MG63 (cell line): ENCODE data around the gene HOXC4. TPM values are rescaled to one million over a fixed set of nuclear protein-coding genes. Genes with fewer than 3 reads are reported as not detected.
"Not testable (repeated sequence)": the region's sequence is repeated elsewhere in the genome, so short reads cannot be mapped to it uniquely, and the experiment has no call there.

Experiments used
- DNase-seq: peaks from one replicate; pipeline ENCODE4 v3.0.0-alpha.2; 2020
- H3K27me3 ChIP-seq: fragments of 250-450 bp; sonication (Bioruptor Pico); 2 replicates; pipeline ENCODE4 v1.5.1; 2020; ENCODE audit warnings: mild to moderate bottlenecking, moderate library complexity
- H3K36me3 ChIP-seq: fragments of 250-450 bp; sonication (Bioruptor Pico); 2 replicates; pipeline ENCODE4 v1.5.1; 2020; ENCODE audit warnings: mild to moderate bottlenecking, moderate library complexity
- H3K4me3 ChIP-seq: fragments of 250-450 bp; sonication (Bioruptor Pico); 2 replicates; pipeline ENCODE4 v1.5.1; 2020; ENCODE audit warnings: mild to moderate bottlenecking, moderate library complexity
- H3K9me3 ChIP-seq: fragments of 250-450 bp; sonication (Bioruptor Pico); 2 replicates; pipeline ENCODE4 v1.5.1; 2020; ENCODE audit warnings: mild to moderate bottlenecking, moderate library complexity
- total RNA-seq: library from RNA; depleted of rRNA; stranded (reverse); fragments of >200 nt; shearing (Covaris generic); gene quantifications from 2 replicates; pipeline ENCODE4 v1.2.3, GENCODE V29; 2014; ENCODE audit warnings: low replicate concordance

Gene HOXC4
- total RNA-seq, 1 experiment from 2014 or later, result 2.3 TPM

DNA sequence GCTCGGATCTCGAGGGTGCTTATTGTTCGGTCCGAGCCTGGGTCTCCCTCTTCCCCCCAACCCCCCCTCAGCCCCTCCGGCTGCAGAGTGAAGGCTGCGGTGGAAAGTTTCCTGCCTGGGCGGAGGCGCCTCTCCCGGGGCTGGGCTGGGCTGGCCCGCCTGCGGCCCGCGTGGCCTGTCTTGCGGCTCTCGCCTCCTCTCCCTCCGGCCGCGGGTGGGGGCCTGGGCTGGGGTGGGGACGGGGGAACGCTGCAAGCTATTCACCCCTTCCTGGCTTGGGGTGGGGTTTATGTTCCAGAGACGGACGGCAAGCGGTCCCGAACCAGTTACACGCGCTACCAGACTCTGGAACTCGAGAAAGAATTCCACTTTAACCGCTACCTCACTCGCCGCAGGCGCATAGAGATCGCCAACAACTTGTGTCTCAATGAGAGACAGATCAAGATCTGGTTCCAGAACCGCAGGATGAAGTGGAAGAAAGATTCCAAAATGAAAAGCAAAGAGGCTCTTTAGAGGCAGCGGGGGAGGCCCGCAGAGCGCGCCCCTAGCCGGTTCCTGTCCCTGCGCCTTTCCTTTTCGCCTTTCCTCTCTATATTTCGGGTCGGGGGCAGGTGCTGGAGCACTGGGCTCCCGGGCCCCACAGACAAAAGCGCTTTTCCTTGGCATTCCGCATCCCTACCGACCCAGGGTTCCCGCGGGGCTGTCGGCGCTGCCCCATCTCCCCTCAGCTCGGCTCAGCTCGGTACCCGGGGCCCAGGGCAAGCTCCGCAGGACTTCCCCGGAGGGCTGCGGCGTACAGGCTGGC, 19.5 kb upstream of the HOXC4 start:
- no peak for DNase-seq
- H3K4me3 ChIP-seq, result no peak overlapping the region
- no peaks in the 10 kb centered on the region for H3K9me3 ChIP-seq
- H3K36me3 ChIP-seq, result peaks cover 37% of the 10 kb centered on the region
- H3K27me3 ChIP-seq, result no peaks in the 10 kb centered on the region

DNA sequence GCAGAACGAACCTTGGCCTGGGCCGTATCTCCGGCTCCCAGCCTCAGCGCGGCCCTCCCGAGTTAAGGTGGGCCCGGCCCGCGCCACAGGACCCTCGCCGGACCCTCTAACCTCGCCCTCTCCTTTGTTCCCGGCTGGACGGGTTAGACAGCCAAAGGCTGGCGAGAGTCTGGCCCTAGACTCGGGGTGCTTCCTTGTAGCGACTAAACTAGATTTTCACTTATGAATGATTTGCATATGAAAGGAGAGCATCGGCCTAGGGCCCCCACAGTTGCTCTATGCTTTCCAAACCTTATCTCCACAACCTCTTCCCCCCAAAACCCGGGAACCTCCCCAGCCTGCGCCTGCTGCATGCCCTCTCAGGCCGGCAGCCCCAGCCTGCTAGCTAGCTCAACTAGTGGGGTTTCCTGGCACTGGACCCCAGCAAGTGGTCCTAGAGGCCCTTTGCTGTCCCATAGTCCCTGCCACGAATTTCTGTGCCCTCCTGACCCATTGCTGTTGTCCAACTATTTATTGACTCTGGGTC, 18.8 kb upstream of the HOXC4 start:
- H3K9me3 ChIP-seq, result no peaks in the 10 kb centered on the region
- H3K4me3 ChIP-seq, result no peak overlapping the region
- H3K36me3 ChIP-seq, result peaks cover 32% of the 10 kb centered on the region
- no peaks in the 10 kb centered on the region for H3K27me3 ChIP-seq
- no peak for DNase-seq

DNA sequence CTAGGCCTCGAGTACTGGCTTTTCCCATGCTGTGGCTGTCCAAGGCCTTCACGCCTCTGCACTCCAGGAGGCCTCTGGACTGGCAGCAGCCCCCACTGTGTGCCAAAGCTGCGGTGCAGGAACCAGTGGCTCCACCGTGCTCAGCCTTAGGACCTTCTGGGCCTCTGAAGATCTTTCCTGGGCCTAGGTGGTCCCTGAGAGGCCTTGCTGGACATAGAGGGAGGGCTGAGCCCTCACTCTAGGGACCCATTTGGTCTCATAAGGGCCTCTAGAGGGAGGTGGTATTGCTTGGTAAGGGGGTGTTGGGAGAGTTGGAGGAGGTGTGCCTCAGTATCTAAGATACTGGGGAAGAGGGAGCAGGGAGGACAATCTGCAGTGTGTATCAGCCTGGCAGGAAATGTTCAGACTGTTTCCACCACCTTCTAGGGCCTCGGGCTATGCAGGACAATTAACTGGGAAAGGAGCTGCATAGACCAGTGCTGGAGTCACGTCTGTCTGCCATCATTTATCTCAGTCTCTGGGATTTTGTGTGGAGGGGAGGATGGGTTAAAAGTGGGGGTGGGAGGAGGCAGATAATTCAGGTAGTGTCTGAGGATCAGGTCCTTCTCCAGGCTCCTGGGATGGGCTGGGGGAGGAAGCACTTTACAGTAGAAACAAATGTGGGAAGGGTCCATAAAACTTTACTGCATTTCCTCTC, 17.9 kb upstream of the HOXC4 start:
- no peak for DNase-seq
- no peaks in the 10 kb centered on the region for H3K9me3 ChIP-seq
- H3K27me3 ChIP-seq, result no peaks in the 10 kb centered on the region
- no peak overlapping the region for H3K4me3 ChIP-seq
- H3K36me3 ChIP-seq, result peaks cover 26% of the 10 kb centered on the region

DNA sequence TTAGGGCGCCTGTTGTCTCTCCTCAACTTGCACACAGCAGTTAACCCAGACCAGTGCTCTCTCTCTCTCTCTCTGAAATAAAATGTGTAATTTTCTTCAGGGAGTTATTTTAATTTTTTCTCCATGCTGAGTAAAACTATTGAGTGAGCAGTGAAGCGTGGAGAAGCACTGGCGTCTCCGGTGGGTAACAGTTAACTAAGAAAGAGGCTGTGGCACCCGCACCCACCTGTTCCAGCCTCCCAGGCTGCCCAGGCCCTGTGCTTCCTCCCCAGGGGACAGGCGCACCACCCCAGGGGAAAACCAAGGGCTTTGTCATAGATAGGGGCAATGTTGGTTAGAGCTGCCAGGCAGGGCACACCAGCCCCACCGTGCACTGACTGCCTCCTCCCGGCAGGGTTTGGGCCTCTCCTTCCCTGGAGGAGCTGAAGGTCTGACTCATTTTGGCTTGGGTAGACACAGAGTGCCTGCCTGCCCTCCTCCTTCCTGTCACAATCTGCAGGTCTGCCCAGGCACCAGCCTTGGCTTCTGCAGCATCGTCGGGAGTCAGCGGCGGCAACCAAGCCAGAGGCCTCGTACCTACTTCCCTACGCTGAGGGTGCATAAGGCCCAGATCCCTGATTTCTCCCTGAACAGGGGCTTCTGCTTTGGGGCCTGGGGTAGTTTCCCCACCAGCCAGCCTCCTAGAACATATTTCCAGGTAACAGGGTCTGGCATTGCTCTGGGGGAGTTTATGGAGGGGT, 16.8 kb upstream of the HOXC4 start:
- no peaks in the 10 kb centered on the region for H3K9me3 ChIP-seq
- H3K27me3 ChIP-seq, result no peaks in the 10 kb centered on the region
- no peak overlapping the region for H3K4me3 ChIP-seq
- peaks cover 17% of the 10 kb centered on the region for H3K36me3 ChIP-seq
- peak; percentile 84 for DNase-seq

DNA sequence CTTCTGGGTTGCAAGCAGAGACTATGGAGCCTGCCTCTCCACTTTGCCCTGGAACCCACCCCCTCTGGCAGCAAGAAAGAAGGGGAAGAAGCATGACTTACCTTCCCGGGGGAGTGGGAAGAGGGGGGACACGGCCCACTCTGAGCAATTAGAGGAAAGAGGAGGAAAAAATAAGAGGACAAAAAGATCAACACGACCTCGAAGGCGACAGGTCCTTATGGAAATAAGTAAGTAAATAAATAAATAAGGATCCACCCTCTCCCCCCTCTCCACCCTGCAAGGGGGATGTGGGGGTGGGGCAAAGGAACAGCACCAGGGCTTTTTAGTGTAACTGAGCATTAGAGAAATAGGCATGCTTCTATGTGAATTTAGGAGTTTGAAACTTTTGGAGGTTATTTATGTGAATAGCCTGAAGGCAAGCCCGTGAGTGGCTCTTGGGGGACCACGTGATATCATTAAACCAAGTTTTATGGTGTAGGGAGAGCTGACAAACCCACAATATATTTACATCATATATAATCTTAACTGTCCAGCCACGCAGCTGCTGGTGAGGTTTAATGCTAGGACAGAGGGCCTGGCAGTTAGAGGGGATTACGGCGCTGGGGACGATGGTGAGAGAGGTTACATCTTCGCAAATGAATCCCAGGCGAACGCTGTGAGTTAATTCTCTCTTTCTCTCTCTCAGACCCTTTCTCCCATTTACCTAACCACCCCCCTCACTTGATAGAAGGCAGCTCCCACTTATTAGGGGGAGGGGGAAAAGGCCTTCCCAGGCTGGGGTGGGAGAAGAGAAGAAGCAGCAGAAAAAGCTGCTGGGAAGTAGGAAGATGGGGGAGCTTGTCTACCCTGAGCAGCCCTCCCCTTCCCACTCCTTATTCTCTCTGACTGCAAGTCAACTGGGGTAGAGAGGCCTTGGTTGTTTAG, 16.0 kb upstream of the HOXC4 start:
- H3K36me3 ChIP-seq, result peaks cover 14% of the 10 kb centered on the region
- no peaks in the 10 kb centered on the region for H3K9me3 ChIP-seq
- no peaks in the 10 kb centered on the region for H3K27me3 ChIP-seq
- DNase-seq, result no peak
- no peak overlapping the region for H3K4me3 ChIP-seq

DNA sequence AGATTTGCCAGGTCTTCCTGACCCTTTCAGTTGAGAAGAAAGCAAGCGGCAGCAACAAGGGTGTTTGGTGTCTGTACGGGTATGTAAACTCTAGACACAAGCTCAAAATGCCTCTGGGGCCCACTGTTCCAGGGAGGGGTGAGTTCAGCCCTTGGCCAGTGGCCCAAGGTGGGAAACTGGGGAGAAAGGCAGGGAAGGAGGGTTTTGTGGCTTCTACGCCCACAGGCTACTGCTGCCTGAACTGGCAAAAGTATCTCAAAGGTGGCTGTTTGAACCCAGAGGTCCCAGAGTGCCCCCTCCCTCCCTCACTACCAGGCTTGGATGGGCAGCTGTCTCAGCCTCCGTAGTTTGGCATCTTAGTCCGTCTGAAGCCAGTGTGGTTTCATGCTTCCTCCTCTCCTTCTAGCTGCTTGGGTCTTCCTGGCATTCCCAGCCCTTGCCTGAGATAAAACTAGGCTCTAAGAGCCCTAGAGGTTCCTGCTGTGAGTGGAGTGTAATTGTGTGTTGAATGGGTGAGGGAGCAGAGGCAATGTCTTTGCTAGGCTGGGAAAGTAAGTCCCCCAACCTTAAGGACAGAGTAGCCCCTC, 15.3 kb upstream of the HOXC4 start:
- DNase-seq, result no peak
- Histone ChIP-seq H3K27me3 (no peaks in the 10 kb centered on the region), H3K4me3 (no peak overlapping the region), H3K36me3 (peaks cover 9% of the 10 kb centered on the region), H3K9me3 (no peaks in the 10 kb centered on the region)

DNA sequence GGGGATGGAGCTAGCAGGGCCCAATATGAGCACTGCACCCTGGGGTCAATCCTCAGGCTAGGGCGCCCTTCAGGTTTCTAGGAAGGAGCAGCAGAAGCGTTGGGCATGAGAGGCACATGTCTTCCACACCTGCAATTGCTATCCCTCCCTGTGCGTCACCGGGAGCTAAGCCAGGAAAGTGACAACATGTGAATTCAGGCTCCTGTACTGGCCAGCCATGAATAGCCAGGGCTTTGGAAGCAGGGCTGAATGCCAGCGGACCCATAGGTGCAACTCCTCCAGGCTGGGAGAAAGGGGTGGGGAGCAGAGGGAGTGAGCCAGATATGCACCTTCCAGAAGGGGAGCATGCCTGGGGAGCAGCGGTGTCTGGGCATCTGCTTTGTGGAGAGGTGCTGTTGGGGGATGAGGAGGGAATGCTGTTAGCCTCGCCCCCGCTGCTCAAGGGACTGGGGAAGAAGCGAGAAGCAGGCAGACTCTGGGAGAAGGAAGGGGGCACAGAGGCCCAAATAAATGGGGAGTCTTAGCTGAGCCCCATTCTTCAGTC, 14.7 kb upstream of the HOXC4 start:
- Histone ChIP-seq H3K27me3 (no peaks in the 10 kb centered on the region), H3K4me3 (no peak overlapping the region), H3K36me3 (peaks cover 7% of the 10 kb centered on the region), H3K9me3 (no peaks in the 10 kb centered on the region)
- no peak for DNase-seq

DNA sequence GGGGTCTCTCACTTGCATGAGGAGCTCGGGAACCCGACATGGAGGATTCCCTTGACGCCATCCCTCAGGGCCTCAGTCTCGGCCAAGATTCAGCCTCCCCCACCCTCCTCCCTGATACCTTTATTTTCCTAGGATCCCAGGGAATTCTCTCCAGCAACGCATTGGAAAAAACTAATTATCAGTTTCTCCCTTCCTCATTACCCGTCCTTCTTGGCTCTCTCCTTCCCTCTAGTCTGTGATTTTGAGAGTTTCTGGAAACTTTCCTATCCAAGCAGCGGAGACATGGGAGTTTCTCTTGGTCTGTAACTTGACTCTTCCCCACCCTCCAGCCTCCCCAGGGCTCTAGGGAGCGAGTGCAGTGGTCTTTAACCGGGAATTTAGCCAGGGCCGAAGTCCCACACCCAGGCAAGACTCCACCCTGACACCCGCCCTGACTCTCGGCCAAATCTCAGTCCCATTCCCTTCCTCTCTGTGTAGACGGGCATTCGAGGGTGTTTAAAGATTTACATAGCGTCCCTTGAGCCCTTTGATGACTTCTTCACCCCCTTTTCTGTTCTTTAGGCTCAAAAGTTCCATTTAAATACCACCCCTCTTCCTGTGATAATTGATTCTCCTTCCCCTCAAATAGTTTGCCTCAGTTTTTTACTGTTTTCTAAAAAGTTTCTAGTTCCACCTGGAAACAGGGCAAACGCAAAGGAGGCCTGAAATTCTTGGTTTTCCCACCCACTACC, 14.1 kb upstream of the HOXC4 start:
- no peak for DNase-seq
- Histone ChIP-seq H3K4me3 (no peak overlapping the region), H3K36me3 (peaks cover 4% of the 10 kb centered on the region), H3K27me3 (no peaks in the 10 kb centered on the region), H3K9me3 (no peaks in the 10 kb centered on the region)

DNA sequence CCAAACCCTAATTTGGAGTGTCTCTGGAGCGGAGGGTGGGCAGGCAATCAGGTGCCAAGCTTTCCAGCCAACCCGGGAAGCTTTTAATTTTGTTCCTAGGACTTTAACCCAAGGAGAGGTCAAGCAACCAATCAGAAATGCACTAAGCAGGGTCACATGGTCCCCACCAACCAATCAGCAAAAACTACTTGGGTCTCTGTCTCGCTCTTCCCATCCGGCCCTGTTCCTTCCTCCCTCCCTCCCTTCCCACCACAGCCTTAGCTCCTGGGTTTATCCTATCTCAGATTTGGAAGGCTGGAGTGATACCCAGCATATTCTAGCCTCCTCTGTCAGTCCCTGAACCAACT, 13.5 kb upstream of the HOXC4 start:
- no peaks in the 10 kb centered on the region for H3K9me3 ChIP-seq
- peaks cover 4% of the 10 kb centered on the region; the same call in 1 of the 2 replicates for H3K36me3 ChIP-seq
- H3K4me3 ChIP-seq, result no peak overlapping the region
- no peaks in the 10 kb centered on the region for H3K27me3 ChIP-seq
- DNase-seq, result no peak

DNA sequence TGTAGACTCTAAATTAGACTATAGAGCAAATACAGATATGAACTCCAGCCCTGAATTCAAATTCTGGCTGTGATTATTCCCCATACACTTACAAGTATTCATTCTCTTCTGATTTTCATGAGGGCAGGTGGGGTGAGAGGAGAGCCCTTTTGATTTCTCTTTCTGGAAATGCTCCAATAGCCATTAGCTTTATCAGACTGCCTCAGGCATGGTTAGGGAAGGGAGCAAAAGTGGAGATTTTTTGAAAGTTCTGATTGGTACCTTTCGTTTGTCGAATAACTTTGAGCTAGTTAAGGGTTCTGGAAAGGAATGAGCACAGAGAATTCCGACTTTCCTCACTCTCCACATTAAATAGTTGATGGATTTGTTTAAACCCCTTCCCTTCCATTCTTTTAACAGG, 13.0 kb upstream of the HOXC4 start:
- H3K27me3 ChIP-seq, result no peaks in the 10 kb centered on the region
- H3K9me3 ChIP-seq, result no peaks in the 10 kb centered on the region
- H3K36me3 ChIP-seq, result peaks cover 4% of the 10 kb centered on the region; the same call in 1 of the 2 replicates
- no peak overlapping the region for H3K4me3 ChIP-seq
- DNase-seq, result no peak

DNA sequence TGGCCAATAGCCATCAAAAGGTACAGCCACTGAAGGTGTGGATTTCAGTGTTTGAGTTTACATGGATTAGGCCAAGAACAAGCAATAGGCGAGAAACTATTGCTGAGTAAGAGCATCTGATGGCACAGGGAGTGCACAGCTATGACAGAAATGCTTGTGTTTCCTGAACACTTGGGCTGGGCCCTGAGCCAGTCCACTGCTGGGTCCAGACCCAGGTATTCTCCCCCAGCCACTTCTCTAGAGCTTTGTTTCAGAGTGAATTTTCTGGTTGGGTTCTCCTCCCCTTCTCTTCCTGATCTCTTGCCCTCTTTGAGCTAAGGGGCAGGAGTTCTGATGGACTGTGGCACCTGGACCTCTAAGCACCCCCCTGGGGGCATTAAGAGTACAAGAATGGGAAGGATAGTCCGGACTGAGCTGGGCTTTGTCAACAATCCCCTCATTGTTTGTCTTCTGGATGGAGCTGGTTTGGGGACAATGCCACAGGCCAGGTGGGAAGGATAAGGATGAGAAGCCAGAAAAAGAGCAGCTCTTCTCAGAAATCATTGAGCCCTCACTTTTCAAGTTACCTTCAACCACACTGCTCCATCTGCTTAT, 12.4 kb upstream of the HOXC4 start:
- DNase-seq, result no peak
- Histone ChIP-seq H3K27me3 (no peaks in the 10 kb centered on the region), H3K9me3 (no peaks in the 10 kb centered on the region), H3K36me3 (peaks cover 4% of the 10 kb centered on the region; the same call in 1 of the 2 replicates), H3K4me3 (no peak overlapping the region)

DNA sequence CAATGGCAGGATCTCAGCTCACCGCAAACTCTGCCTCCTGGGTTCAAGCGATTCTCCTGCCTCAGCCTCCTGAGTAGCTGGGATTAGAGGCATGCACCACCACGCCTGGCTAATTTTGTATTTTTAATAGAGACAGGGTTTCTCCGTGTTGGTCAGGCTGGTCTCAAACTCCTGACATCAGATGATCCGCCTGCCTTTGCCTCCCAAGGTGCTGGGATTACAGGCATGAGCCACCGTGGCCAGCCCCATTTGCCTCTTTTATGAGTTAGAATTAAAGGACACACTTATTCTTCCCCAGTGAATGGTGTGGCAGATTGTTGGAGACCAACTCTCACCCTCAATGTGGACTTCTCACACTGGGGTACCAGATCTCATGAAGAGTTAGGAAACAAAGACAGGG, 11.6 kb upstream of the HOXC4 start:
- not testable (repeated sequence) for H3K4me3 ChIP-seq, H3K9me3 ChIP-seq, DNase-seq, H3K27me3 ChIP-seq, H3K36me3 ChIP-seq

DNA sequence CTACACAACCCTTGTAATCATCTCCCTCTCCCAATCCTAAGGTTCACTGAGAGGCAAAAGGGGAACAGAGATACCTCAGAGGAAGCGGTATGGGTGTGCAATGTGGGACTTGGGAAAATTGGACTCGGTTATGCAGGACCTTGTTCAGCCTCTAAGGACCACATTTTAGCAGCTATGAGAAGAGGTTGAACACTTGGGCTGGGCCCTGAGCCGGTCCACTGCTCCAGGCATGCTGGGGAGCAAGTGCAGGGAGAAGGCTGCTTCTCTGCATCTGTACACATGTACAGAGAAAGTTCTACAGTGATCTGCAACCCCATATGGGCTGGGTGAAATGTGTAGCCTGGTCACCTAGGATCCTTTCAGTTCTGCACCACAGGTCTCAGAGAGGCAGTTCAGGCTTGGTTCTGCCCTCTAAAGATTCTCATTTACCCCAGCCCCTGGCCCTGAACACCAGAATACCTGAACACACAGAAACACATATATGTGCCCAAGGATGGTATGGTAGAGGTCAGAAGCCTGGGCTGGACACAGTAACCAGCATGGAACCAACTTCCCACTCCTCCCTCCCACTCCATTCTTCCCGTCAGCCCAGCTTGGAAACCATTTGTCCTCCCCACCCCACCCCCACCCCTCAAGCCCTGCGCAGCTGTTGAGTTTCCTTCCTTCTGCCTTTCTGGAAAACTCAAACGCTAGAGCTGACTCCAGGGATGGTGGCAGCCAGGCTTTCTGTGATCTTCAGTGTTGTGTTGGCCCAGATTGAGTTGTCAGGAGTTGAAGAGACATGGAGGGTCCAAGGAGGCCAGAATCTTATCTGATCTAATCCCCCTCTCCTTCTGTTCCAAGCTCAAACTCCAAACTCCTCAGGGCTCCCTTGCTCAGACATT, 10.4 kb upstream of the HOXC4 start:
- H3K27me3 ChIP-seq, result no peaks in the 10 kb centered on the region
- no peaks in the 10 kb centered on the region for H3K9me3 ChIP-seq
- H3K4me3 ChIP-seq, result no peak overlapping the region
- no peaks in the 10 kb centered on the region for H3K36me3 ChIP-seq
- no peak for DNase-seq
